Breast epithelium (tissue), 3 donors: Measurements from ENCODE around the gene RPS19.

Experiments used
- CTCF ChIP-seq, 3 donors: fragments of 450-650 bp; IDR thresholded peaks; one replicate each; pipeline ENCODE4 v1.5.1; 2016 to 2017; ENCODE audit warnings: antibody characterized with exemption in 3 of 3, mild to moderate bottlenecking in 3 of 3, moderate library complexity in 3 of 3
- POLR2A ChIP-seq: fragments of 450-650 bp; IDR thresholded peaks from one replicate; pipeline ENCODE4 v1.6.1; 2016; ENCODE audit warnings: antibody characterized with exemption, mild to moderate bottlenecking, moderate library complexity

GRCh38 chr19:41815301-41815700 is 44.8 kb upstream of the RPS19 start:
- TF ChIP-seq CTCF (IDR thresholded peaks at IDR 0.05) (no peak), POLR2A (no peak)
